GM12891 (cell line): ENCODE results near the gene MRPL34.

Experiments used
- POLR2A ChIP-seq: IDR thresholded peaks from 2 replicates; pipeline ENCODE4 v1.6.1; 2011; ENCODE audit warnings: low read depth, low read length, control low read depth
- POLR2AphosphoS5 ChIP-seq: IDR thresholded peaks from 2 replicates; pipeline ENCODE4 v1.6.1; 2011; ENCODE audit warnings: low read depth, low read length, control low read depth
- SPI1 ChIP-seq: IDR thresholded peaks from 2 replicates; pipeline ENCODE4 v1.6.1; 2011; ENCODE audit warnings: low read depth, low read length, control low read depth
- TAF1 ChIP-seq: IDR thresholded peaks from 2 replicates; pipeline ENCODE4 v1.6.1; 2011; ENCODE audit warnings: low read depth, low read length, control low read depth

GRCh38 chr19:17263712-17264640 is 41.7 kb upstream of the MRPL34 start:
- TF ChIP-seq TAF1 (no peak), POLR2A (no peak), SPI1 (no peak), POLR2AphosphoS5 (no peak)
